Keratinocyte (primary cell): ENCODE measurements around the gene TNIP1.

ENCODE experiments used
- EZH2 ChIP-seq: IDR thresholded peaks from one replicate; pipeline ENCODE4 v1.6.1; 2012; ENCODE audit warnings: inconsistent platforms, mild to moderate bottlenecking, low read length, moderate library complexity
- TF ChIP-seq, protein P1 (sequence below), 3 experiments: IDR thresholded peaks in 1 of 3; conservative IDR thresholded peaks in 1 of 3; optimal IDR thresholded peaks in 1 of 3; 2 replicates in 2 of 3; 3 replicates in 1 of 3; pipeline versions ENCODE3 to v1.5.1; 2011; ENCODE audit warnings: low read length in 3 of 3, mild to moderate bottlenecking in 3 of 3, moderate library complexity in 2 of 3, control low read depth in 1 of 3, inconsistent platforms in 1 of 3; ENCODE audit not compliant: insufficient read depth in 2 of 3; ENCODE audit errors: extremely low read depth in 1 of 3

DNA sequence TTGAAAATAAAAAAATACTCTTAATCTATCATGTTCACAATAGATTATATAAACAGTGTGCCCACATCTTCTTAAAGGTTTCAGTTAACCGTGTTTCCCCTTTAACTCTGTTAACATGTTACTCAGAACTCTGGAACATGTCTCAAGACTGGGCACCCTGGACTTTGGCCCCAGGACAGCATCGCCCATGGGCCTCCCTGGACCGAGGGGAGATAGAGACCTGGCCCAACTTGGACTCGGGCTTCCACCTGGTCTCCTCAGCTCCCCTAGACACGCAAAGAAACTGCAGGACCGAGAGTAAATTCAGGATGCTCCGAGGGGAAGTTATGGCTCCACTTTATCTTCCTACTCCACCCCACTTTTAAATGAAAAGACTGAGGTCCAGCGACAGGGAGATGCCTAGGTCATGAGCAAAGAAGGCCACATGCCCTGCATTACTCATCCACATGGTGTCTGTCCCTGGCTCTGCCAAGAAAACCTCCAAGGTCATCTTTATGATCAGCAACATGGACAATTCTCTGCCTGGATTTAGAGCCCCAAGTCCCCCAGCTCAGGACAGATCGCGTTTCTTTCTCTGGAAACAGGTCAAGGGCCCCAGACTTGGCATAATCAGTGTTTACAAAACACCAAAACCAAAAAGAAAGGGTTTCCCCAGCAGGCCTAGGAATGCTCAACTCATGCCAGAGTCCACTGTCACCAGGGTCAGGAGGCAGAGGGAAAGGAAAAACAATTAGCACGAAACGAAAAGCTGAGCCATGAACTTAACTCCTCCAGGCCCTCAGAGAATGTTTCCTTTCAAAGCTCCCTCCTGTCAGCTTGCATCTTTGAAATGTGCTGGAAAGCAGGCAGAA is 43.0 kb downstream of the TNIP1 start:
- TF ChIP-seq, protein P1, sequence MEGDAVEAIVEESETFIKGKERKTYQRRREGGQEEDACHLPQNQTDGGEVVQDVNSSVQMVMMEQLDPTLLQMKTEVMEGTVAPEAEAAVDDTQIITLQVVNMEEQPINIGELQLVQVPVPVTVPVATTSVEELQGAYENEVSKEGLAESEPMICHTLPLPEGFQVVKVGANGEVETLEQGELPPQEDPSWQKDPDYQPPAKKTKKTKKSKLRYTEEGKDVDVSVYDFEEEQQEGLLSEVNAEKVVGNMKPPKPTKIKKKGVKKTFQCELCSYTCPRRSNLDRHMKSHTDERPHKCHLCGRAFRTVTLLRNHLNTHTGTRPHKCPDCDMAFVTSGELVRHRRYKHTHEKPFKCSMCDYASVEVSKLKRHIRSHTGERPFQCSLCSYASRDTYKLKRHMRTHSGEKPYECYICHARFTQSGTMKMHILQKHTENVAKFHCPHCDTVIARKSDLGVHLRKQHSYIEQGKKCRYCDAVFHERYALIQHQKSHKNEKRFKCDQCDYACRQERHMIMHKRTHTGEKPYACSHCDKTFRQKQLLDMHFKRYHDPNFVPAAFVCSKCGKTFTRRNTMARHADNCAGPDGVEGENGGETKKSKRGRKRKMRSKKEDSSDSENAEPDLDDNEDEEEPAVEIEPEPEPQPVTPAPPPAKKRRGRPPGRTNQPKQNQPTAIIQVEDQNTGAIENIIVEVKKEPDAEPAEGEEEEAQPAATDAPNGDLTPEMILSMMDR (optimal IDR thresholded peaks at IDR 0.05 in 1 of 3, IDR thresholded peaks at IDR 0.05 in 1 of 3, conservative IDR thresholded peaks at IDR 0.05 in 1 of 3; ENCODE audit: extremely low read depth in 1 of 3, insufficient read depth in 2 of 3, low read length in 3 of 3) = no peak
- TF ChIP-seq EZH2 = no peak
